ENCODE results near the gene EIF3A. TPM values are rescaled to one million over a fixed set of nuclear protein-coding genes. Genes with fewer than 3 reads are reported as not detected.

EIF3A gene
- total RNA-seq, 2 experiments from 2014 or later: 129 to 130 TPM

- no peak overlapping the region for H3K4me3 Mint-ChIP-seq
- H3K9me3 Mint-ChIP-seq: no peaks in the 10 kb centered on the region
- peaks cover 90% of the 10 kb centered on the region for H3K36me3 Mint-ChIP-seq (ENCODE audit: low read depth)
- ChIA-PET POLR2A (interaction anchor here (1.0 to 1.8 kb wide), 2 partner anchors 13 to 43 kb away, joined by 3 to 6 read pairs; no protein-coding TSS in a partner anchor), CTCF (no interaction called here)
- H3K4me1 Mint-ChIP-seq: peaks cover 29% of the 10 kb centered on the region
- no peak for DNase-seq
- H3K27ac Mint-ChIP-seq: peak overlapping the region; percentile 53
- H3K27me3 Mint-ChIP-seq: no peaks in the 10 kb centered on the region
These were observed 18.7 kb downstream of the EIF3A start for GRCh38 chr10:119061926-119062325.

- POLR2A ChIA-PET: interaction anchor here (1.0 to 1.8 kb wide), 2 partner anchors 13 to 43 kb away, joined by 3 to 6 read pairs; no protein-coding TSS in a partner anchor
- no peaks in the 10 kb centered on the region for H3K9me3 Mint-ChIP-seq
- peaks cover 90% of the 10 kb centered on the region for H3K36me3 Mint-ChIP-seq (ENCODE audit: low read depth)
These were observed 19.3 kb downstream of the EIF3A start for GRCh38 chr10:119061352-119061751.

GRCh38 chr10:119060107-119060506, 20.5 kb downstream of the EIF3A start:
- no peak overlapping the region for H3K27ac Mint-ChIP-seq
- no peaks in the 10 kb centered on the region for H3K27me3 Mint-ChIP-seq
- CTCF ChIA-PET: no interaction called here
- H3K4me1 Mint-ChIP-seq: peaks cover 25% of the 10 kb centered on the region
- no peak for DNase-seq
- H3K36me3 Mint-ChIP-seq (ENCODE audit: low read depth): peaks cover 89% of the 10 kb centered on the region
- POLR2A ChIA-PET: no interaction called here
- no peak overlapping the region for H3K4me3 Mint-ChIP-seq
- H3K9me3 Mint-ChIP-seq: no peaks in the 10 kb centered on the region

More at GRCh38 chr10:119061352-119061751, 19.3 kb downstream of the EIF3A start:
- no peak overlapping the region for H3K4me3 Mint-ChIP-seq
- H3K4me1 Mint-ChIP-seq: peaks cover 29% of the 10 kb centered on the region
- H3K27ac Mint-ChIP-seq: peak overlapping the region; percentile 53
- no peaks in the 10 kb centered on the region for H3K27me3 Mint-ChIP-seq
- CTCF ChIA-PET: no interaction called here
- DNase-seq: no peak

- ChIA-PET CTCF (interaction anchor here (0.5 to 0.8 kb wide), 3 partner anchors 12 to 93 kb away, joined by 3 to 5 read pairs (median 4); no protein-coding TSS in a partner anchor), POLR2A (interaction anchor here (1.0 to 2.5 kb wide), 3 partner anchors 9 to 14 kb away, joined by 3 to 8 read pairs (median 6); no protein-coding TSS in a partner anchor)
- Mint-ChIP-seq H3K27ac (no peak overlapping the region), H3K4me1 (peaks cover 22% of the 10 kb centered on the region), H3K9me3 (no peaks in the 10 kb centered on the region), H3K4me3 (no peak overlapping the region), H3K27me3 (no peaks in the 10 kb centered on the region), H3K36me3 (ENCODE audit: low read depth) (peaks cover 89% of the 10 kb centered on the region)
- no peak for DNase-seq
These were observed 21.1 kb downstream of the EIF3A start for GRCh38 chr10:119059557-119059956.

- CTCF ChIA-PET: interaction anchor here (0.6 kb wide), 1 partner anchor 140 kb away, joined by 3 read pairs; no protein-coding TSS in a partner anchor
- Mint-ChIP-seq H3K27ac (no peak overlapping the region), H3K4me3 (no peak overlapping the region), H3K36me3 (ENCODE audit: low read depth) (peaks cover 87% of the 10 kb centered on the region), H3K9me3 (no peaks in the 10 kb centered on the region), H3K4me1 (peaks cover 17% of the 10 kb centered on the region), H3K27me3 (no peaks in the 10 kb centered on the region)
- no peak for DNase-seq
- POLR2A ChIA-PET: interaction anchor here (1.3 to 2.5 kb wide), 5 partner anchors 9 to 46 kb away, joined by 5 to 8 read pairs (median 6); partner anchors contain the start of gene DENND10
These were observed 22.6 kb downstream of the EIF3A start for GRCh38 chr10:119058010-119058409.

DNA sequence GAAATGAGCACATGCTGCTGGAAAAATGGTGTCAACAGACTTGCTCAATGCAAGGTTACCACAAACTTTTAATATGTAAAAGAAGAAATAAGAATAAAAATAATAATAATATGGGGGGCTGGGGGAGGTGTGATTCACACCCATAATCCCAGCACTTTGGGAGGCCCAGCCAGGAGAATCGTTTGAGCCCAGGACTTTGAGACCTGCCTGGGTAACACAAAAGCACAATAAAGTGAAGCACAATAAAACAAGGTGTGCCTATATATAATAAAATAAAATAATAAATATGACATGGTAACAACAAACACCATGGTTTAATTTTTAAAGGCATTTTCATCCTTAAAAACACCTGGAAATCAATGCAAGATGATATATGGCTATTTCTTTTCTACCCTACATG, 25.1 kb downstream of the EIF3A start:
- Mint-ChIP-seq H3K27me3 (no peaks in the 10 kb centered on the region), H3K9me3 (no peaks in the 10 kb centered on the region), H3K4me3 (no peak overlapping the region), H3K27ac (no peak overlapping the region), H3K4me1 (peaks cover 9% of the 10 kb centered on the region), H3K36me3 (ENCODE audit: low read depth) (peaks cover 92% of the 10 kb centered on the region)
- ChIA-PET CTCF (no interaction called here), POLR2A (no interaction called here)
- DNase-seq: no peak

GRCh38 chr10:119051775-119052174, 28.8 kb downstream of the EIF3A start:
- no peak overlapping the region for H3K4me3 Mint-ChIP-seq
- no peaks in the 10 kb centered on the region for H3K9me3 Mint-ChIP-seq
- ChIA-PET CTCF (no interaction called here), POLR2A (interaction anchor here (0.6 to 1.6 kb wide), 5 partner anchors 19 to 127 kb away, joined by 3 to 4 read pairs (median 3); partner anchors contain the start of gene PRDX3)
- peaks cover 14% of the 10 kb centered on the region for H3K4me1 Mint-ChIP-seq
- H3K27me3 Mint-ChIP-seq: no peaks in the 10 kb centered on the region
- H3K27ac Mint-ChIP-seq: peak overlapping the region; percentile 36
- H3K36me3 Mint-ChIP-seq (ENCODE audit: low read depth): peaks cover 93% of the 10 kb centered on the region
- DNase-seq: no peak

GRCh38 chr10:119049777-119050176, 30.8 kb downstream of the EIF3A start:
- DNase-seq: no peak
- H3K4me3 Mint-ChIP-seq: no peak overlapping the region
- H3K27ac Mint-ChIP-seq: peak overlapping the region; percentile 40
- H3K27me3 Mint-ChIP-seq: no peaks in the 10 kb centered on the region
- ChIA-PET CTCF (no interaction called here), POLR2A (interaction anchor here (2.6 to 3.6 kb wide), 2 partner anchors 9 to 18 kb away, joined by 8 to 16 read pairs; no protein-coding TSS in a partner anchor)
- peaks cover 18% of the 10 kb centered on the region for H3K4me1 Mint-ChIP-seq
- peaks cover 95% of the 10 kb centered on the region for H3K36me3 Mint-ChIP-seq (ENCODE audit: low read depth)
- no peaks in the 10 kb centered on the region for H3K9me3 Mint-ChIP-seq

DNA sequence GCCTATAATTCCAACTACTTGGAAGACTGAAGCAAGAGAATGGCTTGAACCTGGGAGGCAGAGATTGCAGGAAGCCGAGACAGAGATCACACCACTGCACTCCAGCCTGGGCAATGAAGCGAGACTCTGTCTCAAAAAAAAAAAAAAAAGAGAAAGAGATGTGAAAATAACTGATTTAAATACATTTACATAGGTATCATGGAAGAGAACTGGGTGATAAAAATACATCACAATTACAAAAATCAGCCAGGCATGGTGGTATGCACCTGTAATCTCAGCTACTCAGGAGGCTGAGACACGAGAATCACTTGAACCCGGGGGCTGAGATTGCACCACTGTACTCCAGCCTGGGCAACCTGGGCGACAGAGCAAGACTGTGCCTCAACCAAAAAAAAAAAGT, 31.3 kb downstream of the EIF3A start:
- no peaks in the 10 kb centered on the region for H3K27me3 Mint-ChIP-seq
- H3K4me3 Mint-ChIP-seq: no peak overlapping the region
- ChIA-PET POLR2A (interaction anchor here (2.6 to 3.6 kb wide), 2 partner anchors 9 to 18 kb away, joined by 8 to 16 read pairs; no protein-coding TSS in a partner anchor), CTCF (no interaction called here)
- H3K36me3 Mint-ChIP-seq (ENCODE audit: low read depth): peaks cover 93% of the 10 kb centered on the region
- peaks cover 18% of the 10 kb centered on the region for H3K4me1 Mint-ChIP-seq
- no peaks in the 10 kb centered on the region for H3K9me3 Mint-ChIP-seq
- DNase-seq: no peak
- H3K27ac Mint-ChIP-seq: no peak overlapping the region

- no peak overlapping the region for H3K4me3 Mint-ChIP-seq
- H3K27ac Mint-ChIP-seq: no peak overlapping the region
- peaks cover 94% of the 10 kb centered on the region for H3K36me3 Mint-ChIP-seq (ENCODE audit: low read depth)
- no peaks in the 10 kb centered on the region for H3K9me3 Mint-ChIP-seq
- peaks cover 27% of the 10 kb centered on the region for H3K4me1 Mint-ChIP-seq
- POLR2A ChIA-PET: interaction anchor here (0.9 kb wide), 1 partner anchor 13 kb away, joined by 3 read pairs; no protein-coding TSS in a partner anchor
- CTCF ChIA-PET: interaction anchor here (0.9 kb wide), 1 partner anchor 465 kb away, joined by 3 read pairs; no protein-coding TSS in a partner anchor
- H3K27me3 Mint-ChIP-seq: no peaks in the 10 kb centered on the region
- DNase-seq: no peak
These were observed 35.1 kb downstream of the EIF3A start for GRCh38 chr10:119045561-119045960.

DNA sequence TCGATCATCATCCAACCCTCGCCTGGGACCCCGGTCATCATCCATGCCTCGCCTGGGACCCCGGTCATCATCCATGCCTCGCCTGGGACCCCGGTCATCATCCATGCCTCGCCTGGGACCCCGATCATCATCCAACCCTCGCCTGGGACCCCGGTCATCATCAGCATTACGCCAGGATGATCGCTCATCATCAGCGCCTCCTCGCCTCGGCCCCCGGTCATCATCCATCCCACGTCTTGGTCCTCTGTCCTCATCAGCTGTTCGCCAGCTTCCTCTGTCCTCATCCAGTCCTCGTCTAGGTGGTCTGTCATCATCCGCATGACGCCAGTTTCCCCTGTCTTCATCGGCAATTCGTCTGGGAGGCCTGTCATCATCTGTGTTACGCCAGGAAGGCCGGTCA, 38.4 kb downstream of the EIF3A start:
- no peak for DNase-seq
- Mint-ChIP-seq H3K27ac (no peak overlapping the region), H3K9me3 (no peaks in the 10 kb centered on the region), H3K27me3 (no peaks in the 10 kb centered on the region), H3K4me3 (no peak overlapping the region), H3K4me1 (peaks cover 25% of the 10 kb centered on the region), H3K36me3 (ENCODE audit: low read depth) (peaks cover 89% of the 10 kb centered on the region)
- ChIA-PET POLR2A (no interaction called here), CTCF (no interaction called here)

DNA sequence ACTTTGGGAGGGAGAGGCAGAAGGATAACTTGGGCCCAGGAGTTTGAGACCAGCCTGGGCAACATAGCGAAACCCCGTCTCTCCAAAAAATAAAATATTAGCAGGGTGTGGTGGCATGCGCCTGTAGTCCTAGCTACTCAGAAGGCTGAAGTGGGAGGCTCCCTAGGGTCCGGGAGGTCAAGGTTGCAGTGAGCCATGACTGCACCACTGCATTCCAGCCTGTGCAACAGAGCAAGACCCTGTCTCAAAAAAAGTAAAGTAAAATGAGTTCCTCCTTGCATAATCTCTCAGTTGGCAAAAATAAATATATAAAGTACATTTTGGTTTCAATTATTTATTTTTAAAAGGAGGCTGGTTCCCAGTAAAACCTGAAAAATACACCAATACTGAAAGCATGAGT, 39.3 kb downstream of the EIF3A start:
- Mint-ChIP-seq H3K9me3 (no peaks in the 10 kb centered on the region), H3K36me3 (ENCODE audit: low read depth) (peaks cover 87% of the 10 kb centered on the region), H3K4me3 (no peak overlapping the region), H3K27me3 (no peaks in the 10 kb centered on the region), H3K27ac (no peak overlapping the region), H3K4me1 (peaks cover 23% of the 10 kb centered on the region)
- no peak for DNase-seq
- POLR2A ChIA-PET: no interaction called here
- CTCF ChIA-PET: no interaction called here

GRCh38 chr10:119039161-119039560, 41.5 kb downstream of the EIF3A start:
- Mint-ChIP-seq H3K27me3 (no peaks in the 10 kb centered on the region), H3K4me1 (peaks cover 23% of the 10 kb centered on the region), H3K9me3 (no peaks in the 10 kb centered on the region), H3K36me3 (ENCODE audit: low read depth) (peaks cover 84% of the 10 kb centered on the region), H3K27ac (peak overlapping the region; percentile 29), H3K4me3 (no peak overlapping the region)
- no peak for DNase-seq
- ChIA-PET POLR2A (interaction anchor here (1.2 kb wide), 1 partner anchor 8 kb away, joined by 5 read pairs; no protein-coding TSS in a partner anchor), CTCF (no interaction called here)

Data from activated CD4-positive, alpha-beta memory T cell treated with anti-CD3 and anti-CD28 coated beads, Interleukin-2, amount 10 ng/mL, durations not matched to agents 7 days and 5 days (primary cell).